Esophagus squamous epithelium (tissue), 5 donors: ENCODE measurements around the gene LRRC72. TPM values are rescaled to one million over a fixed set of nuclear protein-coding genes. Genes with fewer than 3 reads are reported as not detected.
"Not testable (repeated sequence)": the region's sequence is repeated elsewhere in the genome, so short reads cannot be mapped to it uniquely, and the experiment has no call there.

Experiments used
- DNase-seq: peaks from one replicate; lab custom pipeline; 2025; lab: John Stamatoyannopoulos, UW
- H3K27ac ChIP-seq, 4 donors: fragments of 200-600 bp; sonication (generic); one replicate each; pipeline ENCODE4 v1.5.1; 2016 to 2019; ENCODE audit warnings: mild to moderate bottlenecking in 1 of 4
- H3K27me3 ChIP-seq, 4 donors: fragments of 200-600 bp; sonication (generic); 1 replicate in 3 of 4; 2 replicates in 1 of 4; pipeline versions ENCODE4 v1.5.1 to v1.6.0; 2017 to 2021; ENCODE audit warnings: antibody characterized with exemption in 1 of 4
- H3K36me3 ChIP-seq, 3 donors: fragments of 200-600 bp; sonication (generic); one replicate each; pipeline ENCODE4 v1.5.1; 2016 to 2019
- H3K4me1 ChIP-seq, 3 donors: fragments of 200-600 bp; sonication (generic); one replicate each; pipeline ENCODE4 v1.5.1; 2017 to 2019
- H3K4me3 ChIP-seq, 4 donors: fragments of 200-600 bp; sonication (generic); 1 replicate in 3 of 4; 2 replicates in 1 of 4; pipeline ENCODE4 v1.5.1; 2016 to 2019; ENCODE audit warnings: mild to moderate bottlenecking in 2 of 4, moderate library complexity in 1 of 4
- H3K9me3 ChIP-seq, 3 donors: fragments of 200-600 bp; sonication (generic); one replicate each; pipeline ENCODE4 v1.5.1; 2016 to 2019
- POLR2A ChIP-seq, 4 donors: fragments of 450-650 bp; IDR thresholded peaks; one replicate each; pipeline ENCODE4 v1.6.1; 2017; ENCODE audit warnings: antibody characterized with exemption in 4 of 4, mild to moderate bottlenecking in 4 of 4, moderate library complexity in 3 of 4
- WGBS, 2 donors: methylation state at CpG; one replicate each; pipeline ENCODE4 v1.1.5; 2018; 5-methylcytosine and 5-hydroxymethylcytosine counted together
- intact Hi-C: fragments of 100-400 bp; cut with DNase I; formaldehyde crosslinking; loops from one replicate; pipeline ENCODE4 v1.15.0; 2022
- total RNA-seq, 4 donors: library from RNA; depleted of rRNA; stranded (reverse); fragments of >200 nt; gene quantifications; one replicate each; pipeline ENCODE4 v1.1.0, GENCODE V29; 2016
- TF ChIP-seq, protein P1 (sequence below), 6 experiments: fragments of 450-650 bp in 4 of 6; fragments of 200-600 bp in 2 of 6; sonication (generic) in 2 of 6; IDR thresholded peaks; one replicate each; pipeline ENCODE4 v1.5.1; 2016 to 2019; ENCODE audit warnings: antibody characterized with exemption in 6 of 6, mild to moderate bottlenecking in 4 of 6, moderate library complexity in 4 of 6
- donor health status: DM: yes; HTN: yes; CAD: no.

LRRC72 gene
- total RNA-seq, 4 donors from 2014 or later: not detected

GRCh38 chr7:16502303-16502702 is 24.3 kb upstream of the LRRC72 start:
- DNase-seq: no peak
- no peak for TF ChIP-seq POLR2A (IDR thresholded peaks at IDR 0.05)
- TF ChIP-seq, protein P1, sequence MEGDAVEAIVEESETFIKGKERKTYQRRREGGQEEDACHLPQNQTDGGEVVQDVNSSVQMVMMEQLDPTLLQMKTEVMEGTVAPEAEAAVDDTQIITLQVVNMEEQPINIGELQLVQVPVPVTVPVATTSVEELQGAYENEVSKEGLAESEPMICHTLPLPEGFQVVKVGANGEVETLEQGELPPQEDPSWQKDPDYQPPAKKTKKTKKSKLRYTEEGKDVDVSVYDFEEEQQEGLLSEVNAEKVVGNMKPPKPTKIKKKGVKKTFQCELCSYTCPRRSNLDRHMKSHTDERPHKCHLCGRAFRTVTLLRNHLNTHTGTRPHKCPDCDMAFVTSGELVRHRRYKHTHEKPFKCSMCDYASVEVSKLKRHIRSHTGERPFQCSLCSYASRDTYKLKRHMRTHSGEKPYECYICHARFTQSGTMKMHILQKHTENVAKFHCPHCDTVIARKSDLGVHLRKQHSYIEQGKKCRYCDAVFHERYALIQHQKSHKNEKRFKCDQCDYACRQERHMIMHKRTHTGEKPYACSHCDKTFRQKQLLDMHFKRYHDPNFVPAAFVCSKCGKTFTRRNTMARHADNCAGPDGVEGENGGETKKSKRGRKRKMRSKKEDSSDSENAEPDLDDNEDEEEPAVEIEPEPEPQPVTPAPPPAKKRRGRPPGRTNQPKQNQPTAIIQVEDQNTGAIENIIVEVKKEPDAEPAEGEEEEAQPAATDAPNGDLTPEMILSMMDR (IDR thresholded peaks at IDR 0.05): no peak
- Histone ChIP-seq H3K27me3 (no peaks in the 10 kb centered on the region), H3K9me3 (no peaks in the 10 kb centered on the region), H3K27ac (no peak overlapping the region), H3K4me1 (no peaks in the 10 kb centered on the region), H3K4me3 (no peak overlapping the region), H3K36me3 (no peaks in the 10 kb centered on the region)
- intact Hi-C loops: no loop called here
- WGBS, 2 donors: 93 to 98% methylated on average over 15 to 19 of the region's 19 CpGs

GRCh38 chr7:16504019-16504418 is 22.6 kb upstream of the LRRC72 start:
- no peak overlapping the region for H3K4me3 ChIP-seq
- TF ChIP-seq, protein P1 (IDR thresholded peaks at IDR 0.05): no peak
- TF ChIP-seq POLR2A (IDR thresholded peaks at IDR 0.05): no peak
- no peaks in the 10 kb centered on the region for H3K27me3 ChIP-seq
- no peaks in the 10 kb centered on the region for H3K4me1 ChIP-seq
- H3K36me3 ChIP-seq: no peaks in the 10 kb centered on the region
- no peak for DNase-seq
- intact Hi-C loops: no loop called here
- no peaks in the 10 kb centered on the region for H3K9me3 ChIP-seq
- H3K27ac ChIP-seq: no peak overlapping the region
- WGBS, 2 donors: 78 to 82% methylated on average over 6 of the region's 6 CpGs

DNA sequence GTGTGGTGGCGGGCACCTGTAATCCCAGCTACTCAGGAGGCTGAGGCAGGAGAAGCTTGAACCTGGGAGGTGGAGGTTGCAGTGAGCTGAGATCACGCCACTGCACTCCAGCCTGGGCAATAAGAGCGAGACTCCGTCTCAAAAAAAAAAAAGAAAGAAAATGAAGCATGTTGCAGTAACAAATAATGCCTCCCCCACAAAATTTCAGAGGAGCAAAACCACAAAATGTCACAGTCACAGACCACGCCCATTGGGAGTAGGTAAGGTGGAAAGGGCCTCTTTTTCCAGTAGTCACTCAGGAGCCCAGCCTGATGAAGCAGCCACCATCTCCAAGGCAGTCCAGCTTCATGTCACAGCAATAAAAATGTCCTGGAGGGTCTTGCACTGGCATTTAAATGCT is 20.2 kb upstream of the LRRC72 start:
- intact Hi-C loops, H3K4me1 ChIP-seq, H3K27me3 ChIP-seq, H3K4me3 ChIP-seq, H3K27ac ChIP-seq, H3K36me3 ChIP-seq, H3K9me3 ChIP-seq, DNase-seq: not testable (repeated sequence)
- 77 to 78% methylated on average over 4 to 5 of the region's 5 CpGs for WGBS, 2 donors

DNA sequence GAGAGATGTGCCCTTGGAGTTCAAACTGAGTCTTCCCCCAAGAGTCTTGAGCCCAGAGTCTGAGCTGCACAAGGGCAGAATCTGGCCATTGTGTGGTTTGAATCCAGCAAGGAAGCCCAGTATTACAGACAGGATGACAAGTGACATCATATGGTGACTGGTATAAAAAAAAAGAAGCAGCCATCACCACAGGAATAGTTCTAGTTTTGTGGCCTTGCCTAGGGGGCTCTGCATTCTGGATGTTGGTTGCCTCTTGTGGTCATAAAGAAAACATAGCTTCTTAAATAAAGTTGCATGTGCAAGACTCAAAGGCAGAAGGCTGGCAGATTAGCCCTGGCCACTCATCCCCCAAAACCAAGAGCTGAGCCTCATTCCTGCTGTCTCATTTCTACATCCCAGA is 16.8 kb upstream of the LRRC72 start:
- Histone ChIP-seq H3K9me3 (no peaks in the 10 kb centered on the region), H3K36me3 (no peaks in the 10 kb centered on the region), H3K4me1 (no peaks in the 10 kb centered on the region), H3K27me3 (no peaks in the 10 kb centered on the region), H3K4me3 (no peak overlapping the region), H3K27ac (no peak overlapping the region)
- intact Hi-C loops: no loop called here
- DNase-seq: no peak
- TF ChIP-seq, protein P1 (IDR thresholded peaks at IDR 0.05): no peak
- TF ChIP-seq POLR2A (IDR thresholded peaks at IDR 0.05): no peak

DNA sequence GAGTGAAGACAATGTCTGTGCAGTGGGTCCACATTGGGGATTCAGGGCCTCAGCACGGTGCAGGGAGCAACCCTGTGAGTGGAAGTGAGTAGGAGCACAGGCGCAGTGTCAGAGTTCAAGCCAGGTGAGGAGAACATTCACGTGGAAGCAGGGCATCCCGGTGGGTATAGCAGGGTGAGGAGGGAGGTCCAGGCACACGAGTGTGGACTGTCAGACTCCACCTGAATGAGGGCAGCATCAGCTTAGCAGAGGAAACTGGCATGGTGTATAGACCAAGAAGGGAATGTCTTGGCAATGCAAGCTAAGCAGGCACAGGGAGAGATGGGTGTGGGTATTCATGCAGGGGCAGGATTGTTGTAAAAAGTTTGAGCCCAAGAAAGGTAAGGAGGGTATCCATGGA is 15.3 kb upstream of the LRRC72 start:
- intact Hi-C loops: no loop called here
- H3K27ac ChIP-seq: no peak overlapping the region
- no peaks in the 10 kb centered on the region for H3K27me3 ChIP-seq
- no peaks in the 10 kb centered on the region for H3K9me3 ChIP-seq
- DNase-seq: no peak
- H3K4me1 ChIP-seq: no peaks in the 10 kb centered on the region
- WGBS, 2 donors: 78 to 84% methylated on average over 5 of the region's 5 CpGs
- H3K36me3 ChIP-seq: no peaks in the 10 kb centered on the region
- TF ChIP-seq, protein P1 (IDR thresholded peaks at IDR 0.05): no peak
- no peak for TF ChIP-seq POLR2A (IDR thresholded peaks at IDR 0.05)
- H3K4me3 ChIP-seq: no peak overlapping the region

DNA sequence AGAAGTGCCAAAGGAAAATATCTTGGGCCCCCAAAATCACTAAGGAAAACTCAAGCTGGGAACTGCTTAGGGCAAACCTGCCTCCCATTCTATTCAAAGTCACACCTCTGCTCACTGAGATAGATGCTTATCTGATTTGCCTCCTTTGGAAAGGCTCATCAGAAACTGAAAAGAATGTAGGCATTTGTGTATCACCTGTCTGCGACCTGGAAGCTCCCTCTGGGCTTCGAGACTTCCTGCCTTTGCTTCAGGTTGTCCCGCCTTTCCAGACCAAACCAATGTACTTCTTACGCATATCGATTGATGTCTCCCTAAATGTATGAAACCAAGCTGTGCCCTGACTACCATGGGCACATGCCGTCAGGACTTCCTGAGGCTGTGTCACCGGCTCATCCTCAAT is 14.5 kb upstream of the LRRC72 start:
- WGBS, 2 donors: 89 to 94% methylated on average over 7 of the region's 7 CpGs
- H3K9me3 ChIP-seq: no peaks in the 10 kb centered on the region
- intact Hi-C loops: no loop called here

More for the DNA sequence above, 14.5 kb upstream of the LRRC72 start:
- H3K36me3 ChIP-seq: no peaks in the 10 kb centered on the region
- H3K27me3 ChIP-seq: no peaks in the 10 kb centered on the region
- no peak overlapping the region for H3K4me3 ChIP-seq
- DNase-seq: no peak
- no peaks in the 10 kb centered on the region for H3K4me1 ChIP-seq
- H3K27ac ChIP-seq: no peak overlapping the region
- TF ChIP-seq, protein P1 (IDR thresholded peaks at IDR 0.05): no peak
- TF ChIP-seq POLR2A (IDR thresholded peaks at IDR 0.05): no peak
